Right kidney (tissue), 1 donor: Measurements from ENCODE around the gene KLHL18.
"Not testable (repeated sequence)": the region's sequence is repeated elsewhere in the genome, so short reads cannot be mapped to it uniquely, and the experiment has no call there.

Experiments
- DNase-seq: peaks from one replicate; pipeline ENCODE4 v3.0.0-alpha.2; 2016

KLHL18 gene

DNA sequence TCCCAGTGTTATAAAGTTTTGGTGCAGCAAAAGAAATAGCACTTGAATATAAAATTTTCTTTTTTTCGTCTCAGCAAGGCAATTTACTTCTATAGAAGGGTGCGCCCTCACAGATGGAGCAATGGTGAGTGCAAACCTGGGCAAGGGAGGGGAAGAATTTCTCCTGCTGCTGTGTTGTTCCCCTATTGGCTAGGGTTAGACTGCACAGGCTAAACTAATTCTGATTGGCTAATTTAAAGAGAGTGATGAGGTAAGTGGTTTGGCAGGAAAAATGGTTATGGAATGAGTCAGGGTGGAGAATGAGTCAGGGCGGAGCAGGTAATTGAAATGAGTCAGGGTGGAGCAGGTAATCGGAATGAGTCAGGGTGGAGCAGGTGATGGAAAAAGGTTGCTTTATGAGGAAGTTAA lies 77.4 kb downstream of the KLHL18 start:
- not testable (repeated sequence) for DNase-seq

- no peak for DNase-seq
Observed at GRCh38 chr3:47362701-47363100, 80.0 kb downstream of the KLHL18 start.

DNA sequence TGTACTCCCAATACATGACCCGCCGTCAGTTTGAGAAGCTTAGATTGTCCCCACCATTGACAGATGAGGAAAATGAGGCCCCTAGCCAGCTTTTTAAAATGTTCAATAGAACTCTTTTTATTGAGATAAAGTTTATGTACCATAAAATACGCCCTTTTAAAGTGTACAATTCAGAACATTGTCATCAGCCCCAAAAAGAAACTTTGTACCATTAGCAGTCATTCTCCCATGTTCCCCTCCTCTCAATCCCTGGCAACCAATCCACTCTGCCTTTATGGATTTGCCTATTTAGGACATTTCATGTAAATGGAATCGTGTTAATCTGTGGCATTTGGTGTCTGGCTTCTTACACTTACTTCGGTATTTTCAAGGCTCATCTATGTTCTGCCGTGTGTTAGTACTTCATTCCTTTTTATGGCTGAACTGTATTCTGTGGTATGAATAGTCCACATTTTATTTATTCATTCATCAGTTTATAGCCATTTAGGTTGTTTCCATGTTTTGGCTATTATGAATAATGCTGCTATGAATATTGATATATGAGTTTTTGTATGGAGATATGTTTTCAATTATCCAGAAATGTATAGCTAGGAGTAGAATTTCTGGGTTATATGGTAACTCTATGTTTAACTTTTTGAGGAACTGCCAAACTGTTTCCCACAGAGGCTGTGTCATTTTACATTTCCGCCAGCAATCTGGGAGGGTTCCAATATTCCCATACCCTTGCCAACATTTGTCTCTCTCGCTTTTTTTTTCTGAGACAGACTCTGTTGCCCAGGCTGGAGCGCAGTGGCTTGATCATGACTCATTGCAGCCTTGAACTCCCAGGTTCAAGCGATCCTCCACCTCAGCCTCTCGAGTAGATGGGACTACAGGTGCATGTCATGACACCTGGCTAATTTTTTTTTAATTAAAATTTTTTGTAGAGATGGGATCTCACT lies 82.7 kb downstream of the KLHL18 start:
- no peak for DNase-seq

GRCh38 chr3:47366833-47367232 lies 84.1 kb downstream of the KLHL18 start:
- DNase-seq, result no peak

- DNase-seq, result no peak
Observed at GRCh38 chr3:47367631-47368030, 84.9 kb downstream of the KLHL18 start.

DNA sequence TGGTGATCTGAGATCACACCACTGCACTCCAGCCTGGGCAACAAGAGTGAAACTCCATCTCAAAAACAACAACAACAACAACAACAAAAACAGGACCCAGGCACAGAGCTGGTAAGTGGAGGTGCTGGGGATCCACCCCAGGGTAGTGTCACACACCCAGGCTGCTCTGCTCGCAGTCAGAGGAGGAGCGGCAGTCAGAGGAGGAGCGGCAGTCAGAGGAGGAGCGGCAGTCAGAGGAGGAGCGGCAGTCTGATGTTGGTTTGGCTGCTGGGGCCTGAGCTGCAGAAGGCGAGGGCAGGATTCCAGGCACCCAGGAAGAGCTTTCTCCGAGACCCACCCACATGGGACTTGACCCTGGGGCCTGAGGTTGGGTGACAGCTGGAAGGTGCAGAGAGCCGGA lies 87.3 kb downstream of the KLHL18 start:
- DNase-seq, result not testable (repeated sequence)

GRCh38 chr3:47370887-47371697 lies 88.3 kb downstream of the KLHL18 start:
- no peak for DNase-seq

GRCh38 chr3:47374587-47374986 lies 91.8 kb downstream of the KLHL18 start:
- DNase-seq, result no peak

DNA sequence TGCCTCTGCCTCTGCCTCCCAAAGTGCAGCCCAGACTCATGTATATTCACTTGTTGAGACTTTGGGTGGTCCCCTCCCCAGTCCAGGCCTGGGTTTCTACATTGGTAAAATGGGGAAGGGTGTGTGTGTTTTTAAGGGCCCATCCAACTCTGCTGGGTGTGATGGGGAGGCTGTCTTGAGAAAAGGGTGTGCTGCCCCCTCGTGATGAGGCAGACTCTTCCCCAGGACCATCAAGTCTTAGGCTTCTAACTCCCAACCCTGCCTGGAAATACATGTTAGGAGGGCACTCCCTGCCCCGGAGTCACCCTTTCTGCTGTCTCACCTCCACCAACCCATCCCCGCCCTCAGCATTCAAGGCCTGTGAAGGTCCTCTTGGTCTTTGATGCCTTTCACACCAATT lies 93.6 kb downstream of the KLHL18 start:
- DNase-seq, result no peak

GRCh38 chr3:47377186-47377585 lies 94.4 kb downstream of the KLHL18 start:
- DNase-seq, result no peak

GRCh38 chr3:47378869-47379268 lies 96.1 kb downstream of the KLHL18 start:
- DNase-seq, result no peak

DNA sequence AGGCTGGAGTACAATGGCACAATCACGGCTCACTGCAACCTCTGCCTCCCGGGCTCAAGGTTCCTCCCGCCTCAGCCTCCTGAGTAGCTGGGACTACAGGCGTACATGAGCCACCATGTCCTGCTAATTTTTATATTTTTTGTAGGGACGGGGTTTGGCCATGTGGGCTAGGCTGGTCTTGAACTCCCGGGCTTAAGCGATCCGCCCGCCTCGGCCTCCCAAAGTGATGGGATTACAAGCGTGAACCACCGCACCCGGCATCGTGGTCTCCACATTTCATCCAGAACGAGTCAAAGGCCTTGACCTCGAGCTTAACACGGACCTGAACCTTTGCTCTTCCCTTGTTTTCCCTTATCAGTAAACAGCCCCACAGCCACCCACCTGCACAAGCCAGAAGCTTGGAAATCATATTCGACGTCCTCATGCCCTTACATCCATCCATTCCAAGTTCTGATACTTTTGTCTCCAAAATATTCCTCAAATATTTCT lies 96.7 kb downstream of the KLHL18 start:
- DNase-seq, result no peak

- DNase-seq, result no peak
Observed at GRCh38 chr3:47380026-47380600, 97.4 kb downstream of the KLHL18 start.

DNA sequence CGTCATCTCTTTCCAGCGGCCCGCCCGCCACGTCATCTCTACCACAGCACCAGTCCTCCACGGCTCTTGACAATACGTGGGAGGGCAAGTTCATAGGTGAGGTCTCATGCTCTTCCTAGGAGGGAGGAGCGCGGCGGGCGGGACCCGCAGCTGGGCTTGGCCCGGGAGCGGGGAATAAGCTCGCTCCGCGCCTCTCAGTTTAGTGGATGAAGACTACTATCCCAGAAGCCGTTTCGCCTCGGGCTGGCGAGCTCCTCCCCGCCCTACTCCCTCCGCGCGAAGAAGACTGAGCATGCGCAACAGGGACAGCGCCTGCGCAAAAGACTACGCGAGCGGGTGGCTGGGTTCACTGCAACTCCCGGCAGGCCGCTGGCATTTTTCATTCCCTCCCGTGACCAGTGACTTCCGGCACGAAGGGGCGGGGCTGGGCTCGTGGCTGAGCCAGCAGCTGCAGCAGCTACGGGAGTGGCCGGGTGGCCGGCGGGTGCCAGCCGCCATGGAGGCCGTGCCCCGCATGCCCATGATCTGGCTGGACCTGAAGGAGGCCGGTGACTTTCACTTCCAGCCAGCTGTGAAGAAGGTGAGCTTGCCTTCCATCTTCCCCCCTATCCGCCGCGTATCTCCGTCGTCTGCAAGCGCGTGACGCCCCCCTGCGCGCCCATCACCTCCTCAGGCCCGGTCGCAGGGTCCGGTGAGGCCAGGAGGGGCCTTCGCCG lies 98.0 kb downstream of the KLHL18 start, which contains the start of gene PTPN23:
TSS of gene PTPN23 (plus strand) at position 421 of the 716 bp plus-strand sequence. CDS start at position 497, 76 bp downstream.
- peak; percentile 99 for DNase-seq

- DNase-seq, result no peak
Observed at GRCh38 chr3:47381317-47382157, 98.8 kb downstream of the KLHL18 start.

DNA sequence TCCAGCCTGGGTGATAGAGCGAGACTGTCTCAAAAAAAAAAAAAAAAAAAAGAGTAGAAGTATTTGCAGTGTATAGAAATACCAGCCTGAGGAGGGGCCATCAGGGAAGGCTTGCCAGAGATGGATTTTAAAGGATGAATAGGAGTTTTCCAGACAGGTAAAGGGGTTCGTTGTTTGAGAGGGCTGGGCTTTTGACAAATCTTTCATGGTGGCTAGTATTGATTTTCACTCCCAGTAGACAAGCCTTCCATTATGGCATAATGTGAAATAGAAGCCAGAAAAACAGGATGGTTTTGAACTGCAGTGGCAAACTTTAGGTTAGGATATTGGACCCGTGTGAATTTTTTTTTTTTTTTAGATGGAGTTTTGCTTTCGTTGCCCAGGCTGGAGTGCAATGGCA lies 101.7 kb downstream of the KLHL18 start:
- DNase-seq, result no peak

GRCh38 chr3:47385007-47385406 lies 102.3 kb downstream of the KLHL18 start:
- no peak for DNase-seq

DNA sequence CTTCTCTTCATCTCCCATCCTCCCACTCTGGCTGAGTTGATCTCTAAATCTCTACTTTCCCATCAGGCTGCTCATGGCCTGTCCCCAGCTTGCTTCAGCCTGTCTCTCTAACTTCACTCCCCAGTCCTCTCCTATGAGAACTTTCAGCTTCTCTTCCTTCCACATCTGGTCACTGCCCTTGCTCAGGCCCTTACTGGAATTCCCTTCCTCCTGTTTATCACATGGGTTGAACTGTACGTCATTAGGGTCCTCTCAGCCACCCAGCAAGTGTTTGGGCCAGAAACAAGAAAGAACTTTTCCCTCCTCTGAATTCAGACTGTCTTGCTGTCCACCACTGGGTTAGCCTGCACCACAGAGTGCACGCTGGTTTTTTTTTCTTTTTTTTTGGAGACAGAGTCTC lies 103.1 kb downstream of the KLHL18 start:
- DNase-seq, result no peak

- no peak for DNase-seq
Observed at GRCh38 chr3:47392933-47393332, 110.2 kb downstream of the KLHL18 start.

DNA sequence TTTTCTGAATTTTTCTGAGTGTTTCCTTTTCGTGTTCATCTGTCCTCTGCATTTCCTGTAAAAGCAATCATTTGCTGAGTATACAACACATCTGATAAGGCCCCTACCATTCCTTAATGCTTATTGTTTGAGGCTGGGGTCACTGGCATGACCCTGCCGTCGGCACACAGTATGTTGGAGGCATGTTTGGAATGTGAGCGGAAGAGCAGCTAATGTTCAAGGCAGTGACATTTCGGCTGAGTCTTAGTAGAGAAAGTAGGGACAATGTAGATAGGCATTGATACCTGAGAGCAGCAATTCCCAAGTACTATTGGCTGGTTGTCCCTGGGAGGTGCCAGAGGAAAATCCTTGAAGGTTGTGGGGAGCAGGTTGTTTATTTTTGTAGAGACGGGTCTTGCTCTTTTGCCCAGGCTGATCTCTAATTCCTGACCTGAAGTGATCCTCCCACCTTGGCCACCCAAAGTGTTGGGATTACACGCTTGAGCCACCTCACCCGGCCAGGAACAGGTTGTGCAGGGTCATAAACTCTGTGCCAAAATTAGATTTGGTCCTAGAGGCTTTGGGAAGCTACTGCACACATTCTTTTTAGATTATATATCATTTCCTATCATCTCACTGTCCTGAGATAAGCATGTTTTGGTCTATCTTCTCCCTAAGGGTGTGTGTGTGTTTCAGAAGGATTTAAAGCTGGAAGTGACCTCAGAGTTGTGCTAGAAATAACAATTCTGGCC lies 111.6 kb downstream of the KLHL18 start:
- DNase-seq, result no peak
